ENCODE measurements around the gene EPHB1. TPM values are rescaled to one million over a fixed set of nuclear protein-coding genes. Genes with fewer than 3 reads are reported as not detected.

EPHB1 gene
- total RNA-seq, 1 experiment from 2014 or later, result 7.0 TPM

- TF ChIP-seq USF1 (CRISPR knock-in tag; IDR thresholded peaks at IDR 0.05) (no peak), SOX15 (CRISPR knock-in tag; IDR thresholded peaks at IDR 0.05) (no peak), OVOL2 (CRISPR knock-in tag; IDR thresholded peaks at IDR 0.05; ENCODE audit: borderline replicate concordance) (no peak), ZMAT4 (CRISPR knock-in tag; IDR thresholded peaks at IDR 0.05) (no peak)
Measured at GRCh38 chr3:135051409-135051973, 256.4 kb downstream of the EPHB1 start (continued).

GRCh38 chr3:135055449-135055848 lies 260.4 kb downstream of the EPHB1 start:
- CTCF ChIA-PET, result no interaction called here
- no peak overlapping the region for H3K4me3 Mint-ChIP-seq
- peaks cover 11% of the 10 kb centered on the region for H3K4me1 Mint-ChIP-seq
- H3K36me3 Mint-ChIP-seq, result no peaks in the 10 kb centered on the region
- TF ChIP-seq TEAD1 (CRISPR knock-in tag; IDR thresholded peaks at IDR 0.05) (no peak), NR2C2 (CRISPR knock-in tag; IDR thresholded peaks at IDR 0.05) (no peak)
- no peak for DNase-seq (ENCODE audit: low spot score)
- H3K9me3 Mint-ChIP-seq, result no peaks in the 10 kb centered on the region
- POLR2A ChIA-PET, result no interaction called here
- no peaks in the 10 kb centered on the region; the same call in 1 of the 2 replicates for H3K27me3 Mint-ChIP-seq (ENCODE audit: low read depth)
- H3K27ac Mint-ChIP-seq, result peak overlapping the region; percentile 60; the same call in 1 of the 2 replicates
- no peak for ATAC-seq

GRCh38 chr3:135056084-135056730 lies 261.1 kb downstream of the EPHB1 start:
- Mint-ChIP-seq H3K4me1 (0 out of 2 replicates have a peak, but pooled peaks cover 4% of the 10 kb centered on the region), H3K27ac (no peak overlapping the region), H3K9me3 (no peaks in the 10 kb centered on the region), H3K4me3 (no peak overlapping the region), H3K36me3 (no peaks in the 10 kb centered on the region), H3K27me3 (ENCODE audit: low read depth) (no peaks in the 10 kb centered on the region; the same call in 1 of the 2 replicates)
- ChIA-PET CTCF (no interaction called here), POLR2A (no interaction called here)
- TF ChIP-seq ZNF121 (CRISPR knock-in tag; IDR thresholded peaks at IDR 0.05) (no peak), PREB (CRISPR knock-in tag; IDR thresholded peaks at IDR 0.05; ENCODE audit: borderline replicate concordance) (no peak), GTF2I (CRISPR knock-in tag; conservative IDR thresholded peaks at IDR 0.05) (no peak), NR1H2 (CRISPR knock-in tag; IDR thresholded peaks at IDR 0.05) (no peak), FOXK1 (CRISPR knock-in tag; IDR thresholded peaks at IDR 0.05) (no peak), SOX15 (CRISPR knock-in tag; IDR thresholded peaks at IDR 0.05) (no peak), SMAD4 (CRISPR knock-in tag; IDR thresholded peaks at IDR 0.05) (no peak), RELA (CRISPR knock-in tag; IDR thresholded peaks at IDR 0.05; ENCODE audit: borderline replicate concordance) (no peak), GABPB1 (CRISPR knock-in tag; IDR thresholded peaks at IDR 0.05) (no peak), TEAD1 (CRISPR knock-in tag; IDR thresholded peaks at IDR 0.05) (no peak), AR (CRISPR knock-in tag; IDR thresholded peaks at IDR 0.05) (no peak), STAT6 (CRISPR knock-in tag; conservative IDR thresholded peaks at IDR 0.05; ENCODE audit: low read depth) (no peak), IRF2 (CRISPR knock-in tag; IDR thresholded peaks at IDR 0.05; ENCODE audit: borderline replicate concordance, low read depth) (no peak)
- ATAC-seq, result no peak
- no peak for DNase-seq (ENCODE audit: low spot score)
